HT1080 (cell line): ENCODE results near the gene MYD88. TPM values are rescaled to one million over a fixed set of nuclear protein-coding genes. Genes with fewer than 3 reads are reported as not detected.

Source experiments
- DNase-seq: peaks from one replicate; pipeline ENCODE4 v3.0.0-alpha.2; 2015; ENCODE audit warnings: low read depth
- small RNA-seq: library from RNA; depleted of rRNA; stranded (forward); fragments of <200 nt; gene quantifications from one replicate; pipeline ENCODE3, GENCODE V24; 2014
- total RNA-seq: library from RNA; depleted of rRNA; stranded (reverse); fragments of >200 nt; shearing (Covaris generic); gene quantifications from 2 replicates; pipeline ENCODE4 v1.2.3, GENCODE V29; 2014; rRNA removed

MYD88 gene
- total RNA-seq, 1 experiment from 2014 or later = not detected

- DNase-seq = no peak
These were observed 25.6 kb downstream of the MYD88 start for GRCh38 chr3:38163841-38164642.

- no peak for DNase-seq
These were observed 26.1 kb downstream of the MYD88 start for GRCh38 chr3:38164643-38164951.

DNA sequence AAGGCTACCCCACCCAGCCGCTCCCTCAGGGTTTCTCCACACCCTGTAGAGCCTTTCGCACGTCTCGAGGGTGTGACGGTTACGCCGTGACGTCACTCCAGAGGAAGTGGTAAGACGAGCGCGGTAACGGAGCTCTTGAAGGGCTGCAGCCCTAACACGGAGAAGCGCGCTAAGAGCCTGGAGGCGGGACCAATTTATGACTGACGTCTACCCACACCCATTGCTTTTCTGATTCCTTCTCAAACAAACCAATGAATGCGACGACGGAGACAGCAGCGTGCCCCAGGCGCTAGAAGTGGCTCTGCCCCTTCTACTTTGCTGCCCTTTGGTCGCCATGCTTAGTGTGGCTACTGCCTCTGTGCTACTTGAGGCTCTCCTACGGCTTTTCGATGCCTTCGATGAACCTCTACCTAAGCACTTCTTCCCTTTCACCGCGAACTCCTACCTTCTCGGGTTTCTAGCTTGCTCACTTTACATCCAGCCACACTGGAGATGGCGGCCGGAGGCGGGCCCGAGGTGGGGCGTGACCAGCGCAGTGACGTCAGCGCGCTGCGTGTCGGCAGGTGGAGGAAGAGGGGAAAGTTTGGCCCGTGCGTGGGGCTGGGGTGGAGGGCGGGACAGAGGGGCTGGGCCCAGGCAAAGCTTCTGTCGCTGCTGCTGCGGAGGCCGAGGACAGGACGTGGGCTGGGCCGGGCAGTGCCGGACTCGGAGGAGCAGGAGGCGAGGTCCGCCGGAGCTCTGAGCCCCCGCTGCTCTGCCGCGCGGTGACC is 26.7 kb downstream of the MYD88 start, which contains the start of gene OXSR1:
TSS of gene OXSR1 (plus strand) at position 586 of the 770 bp plus-strand sequence. CDS start 340 bp downstream, outside the sequence.
- peak; percentile 100 for DNase-seq

- no peak for DNase-seq
These were observed 27.4 kb downstream of the MYD88 start for GRCh38 chr3:38165722-38166387.

- DNase-seq = no peak
These were observed 29.1 kb downstream of the MYD88 start for GRCh38 chr3:38167591-38167990.

DNA sequence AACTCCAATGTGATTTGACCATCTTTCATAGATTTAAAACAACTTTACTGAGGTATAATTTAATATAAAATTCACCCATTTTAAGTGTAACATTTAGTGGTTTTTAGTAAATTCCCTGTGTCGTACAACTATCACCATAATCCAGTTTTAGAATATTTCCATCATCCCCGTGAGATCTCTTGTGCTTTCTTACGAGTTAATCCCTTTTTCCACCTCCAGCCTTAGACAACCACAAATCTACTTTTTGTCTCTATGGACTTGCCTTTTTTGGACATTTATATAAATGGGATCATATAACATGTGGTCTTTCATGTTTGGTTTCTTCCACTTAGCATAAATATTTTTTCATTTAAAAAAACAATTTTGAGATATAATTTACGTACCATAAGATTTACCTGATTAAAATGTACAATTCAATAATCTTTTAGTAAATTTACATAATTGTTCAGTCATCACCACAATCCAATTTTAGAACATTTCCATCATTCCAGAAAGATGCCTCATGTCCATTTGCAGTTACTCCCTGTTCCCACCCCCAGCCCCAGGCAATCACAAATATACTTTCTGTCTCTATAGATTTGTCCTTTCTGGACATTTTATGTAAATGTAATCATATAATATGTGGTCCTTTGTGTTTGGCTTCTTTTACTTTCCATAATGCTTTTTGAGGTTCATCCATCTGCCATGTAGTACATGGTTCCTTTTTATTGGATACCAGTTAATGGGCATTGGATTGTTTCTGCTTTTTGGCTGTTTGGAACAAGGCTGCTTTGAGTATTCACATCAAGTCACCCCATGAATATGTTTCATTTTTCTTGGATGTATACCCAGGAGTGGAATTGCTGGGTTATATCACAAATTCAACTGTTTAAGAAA is 29.9 kb downstream of the MYD88 start:
- peak; percentile 56 for DNase-seq

DNA sequence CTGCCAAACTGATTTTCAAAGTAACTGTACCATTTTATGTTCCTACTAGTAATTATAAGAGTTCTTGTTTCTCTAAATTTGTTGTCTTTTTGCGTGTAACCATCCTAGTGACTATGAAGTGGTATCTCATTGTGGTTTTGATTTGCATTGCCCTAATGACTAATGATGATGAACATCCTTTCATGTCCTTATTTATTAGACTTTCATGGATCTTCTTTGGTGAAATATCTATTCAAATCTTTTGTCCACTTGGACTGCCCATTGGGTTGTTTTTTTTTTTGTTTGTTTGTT is 30.5 kb downstream of the MYD88 start:
- peak; percentile 47 for DNase-seq

DNA sequence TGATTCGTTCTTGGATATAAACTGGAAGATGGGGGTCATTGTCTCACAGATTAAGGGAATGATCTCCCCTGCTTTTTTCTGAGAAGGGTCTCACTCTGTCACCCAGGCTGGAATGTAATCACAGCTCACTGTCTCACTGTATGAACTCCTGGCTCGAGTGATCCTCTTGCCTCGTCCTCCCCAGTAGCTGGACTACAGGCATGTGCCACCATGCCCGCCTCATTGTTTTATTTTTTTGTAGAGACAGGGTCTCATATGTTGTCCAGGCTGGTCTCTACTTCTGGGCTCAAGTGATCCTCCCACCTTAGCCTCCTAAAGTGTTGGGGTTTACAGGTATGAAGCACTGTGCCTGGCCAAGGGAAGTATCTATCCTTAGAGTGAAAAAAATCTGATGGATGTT is 32.3 kb downstream of the MYD88 start:
- no peak for DNase-seq

- DNase-seq = no peak
These were observed 33.2 kb downstream of the MYD88 start for GRCh38 chr3:38171622-38172021.

DNA sequence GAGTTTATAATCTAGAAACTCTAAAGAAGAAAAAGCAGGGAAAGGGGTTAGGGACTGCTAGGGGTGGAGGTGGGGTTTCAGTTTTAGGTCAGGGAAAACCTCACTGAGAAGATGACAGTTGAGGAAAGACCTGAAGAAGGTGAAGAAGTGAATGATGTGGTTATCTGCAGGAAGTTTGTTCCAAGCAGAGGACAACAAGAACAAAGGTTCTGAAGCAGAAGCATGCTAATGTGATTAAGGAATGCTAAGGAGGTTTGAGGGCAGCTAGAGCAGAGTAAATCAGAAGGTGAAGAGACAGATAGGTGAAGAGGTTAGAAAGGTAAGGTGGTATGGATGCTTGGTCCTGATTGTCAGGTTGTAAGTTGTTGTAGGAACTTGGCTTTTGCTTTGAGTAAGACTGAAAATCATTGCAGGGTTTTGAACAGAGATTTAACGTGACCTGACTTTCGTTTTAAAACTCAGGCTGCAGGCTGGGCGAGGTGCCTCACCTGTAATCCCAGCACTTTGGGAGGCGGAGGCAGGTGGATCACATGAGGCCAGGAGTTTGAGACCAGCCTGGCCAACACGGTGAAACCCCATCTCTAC is 35.5 kb downstream of the MYD88 start:
- no peak for DNase-seq

- DNase-seq = no peak
These were observed 38.7 kb downstream of the MYD88 start for GRCh38 chr3:38177181-38177580.

GRCh38 chr3:38186781-38187180 is 48.3 kb downstream of the MYD88 start:
- no peak for DNase-seq

DNA sequence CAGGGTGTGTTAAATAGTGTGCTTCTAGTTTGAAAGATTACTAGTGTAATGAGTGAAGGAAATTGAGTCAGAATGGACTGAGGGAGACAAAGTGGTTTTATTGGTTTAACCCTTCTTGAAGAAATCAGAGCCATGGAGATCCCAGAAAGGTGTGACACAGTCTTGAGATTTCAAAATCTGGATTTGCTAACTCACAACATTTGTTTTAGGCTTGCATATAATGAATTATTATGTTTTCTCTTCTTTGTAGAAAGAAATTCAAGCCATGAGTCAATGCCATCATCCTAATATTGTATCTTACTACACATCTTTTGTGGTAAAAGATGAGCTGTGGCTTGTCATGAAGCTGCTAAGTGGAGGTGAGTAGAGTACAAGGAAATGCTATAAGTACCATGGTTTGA is 52.0 kb downstream of the MYD88 start:
- no peak for DNase-seq

Small RNA genes within 50 kb of the gene (small RNA-seq; reads per million reads assigned to genes)
- gene RF00019 = not detected

Other genes with a start within 250 kb of the MYD88 start
- 1.0 and 1.1 TPM in 2 replicates for gene VILL, start 147.9 kb upstream of the MYD88 start, total RNA-seq
- 1.9 and 3.6 TPM in 2 replicates for gene PLCD1, start 109.0 kb upstream of the MYD88 start, total RNA-seq
- not detected in 2 replicates for gene DLEC1, start 99.5 kb upstream of the MYD88 start, total RNA-seq
- gene ACAA1, start 1.5 kb upstream of the MYD88 start, total RNA-seq = 9.2 and 14.2 TPM in 2 replicates
- gene OXSR1, start 26.9 kb downstream of the MYD88 start, total RNA-seq = 28.5 and 35.6 TPM in 2 replicates
- 0.07 TPM in 1 of 2 replicates, not detected in the other for gene SLC22A13, start 127.2 kb downstream of the MYD88 start, total RNA-seq
- gene SLC22A14, start 143.6 kb downstream of the MYD88 start, total RNA-seq = not detected in 2 replicates
- gene XYLB, start 208.1 kb downstream of the MYD88 start, total RNA-seq = 11.0 and 11.6 TPM in 2 replicates